Hematopoietic multipotent progenitor cell treated with erythropoietin and hydrocortisone succinate and interleukin-3 and kit ligand, for 4 days (in vitro differentiated cells): ENCODE results near the gene ERG28.

ENCODE experiments used
- DNase-seq: peaks from one replicate; pipeline ENCODE4 v3.0.0-alpha.2; 2015

The ERG28 gene

DNA sequence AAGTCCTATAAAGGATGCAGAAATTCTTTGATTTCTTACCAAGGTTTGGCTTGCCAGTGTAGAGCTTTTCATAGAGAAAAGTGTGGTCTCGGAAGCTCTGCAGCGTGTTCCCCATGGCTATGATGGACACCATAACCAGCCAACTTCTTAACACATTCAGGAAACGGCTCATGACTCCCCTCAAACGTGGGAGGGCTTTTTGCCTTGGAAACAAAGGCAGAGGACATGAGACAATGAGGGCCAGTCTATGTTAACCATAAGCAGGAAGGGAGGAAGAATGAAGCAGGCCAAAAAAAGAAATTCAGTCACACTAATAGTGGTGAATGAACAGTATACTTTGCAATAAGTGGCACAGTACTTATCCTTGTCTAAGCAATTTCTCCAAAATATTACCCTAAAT lies 3.3 kb downstream of the ERG28 start:
- no peak for DNase-seq

DNA sequence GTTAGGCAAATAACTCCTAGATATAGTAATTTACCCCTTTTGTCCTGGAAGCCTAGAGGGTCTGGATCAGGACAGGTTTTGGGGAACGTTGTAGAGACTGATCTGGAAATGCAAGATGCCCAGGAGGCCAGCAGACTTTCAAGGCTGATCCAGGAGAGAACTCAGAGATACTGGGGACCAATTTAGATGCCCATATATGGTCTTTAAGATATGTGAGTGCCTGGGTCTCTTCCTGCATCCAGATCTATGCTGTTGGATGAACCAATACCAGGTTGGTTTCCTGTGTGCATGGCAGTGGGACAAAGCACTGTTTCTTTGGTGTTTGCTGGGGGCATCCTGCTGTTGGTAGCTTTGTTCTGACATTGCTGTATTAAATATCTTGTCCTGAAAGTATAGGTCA lies 5.4 kb downstream of the ERG28 start:
- no peak for DNase-seq

DNA sequence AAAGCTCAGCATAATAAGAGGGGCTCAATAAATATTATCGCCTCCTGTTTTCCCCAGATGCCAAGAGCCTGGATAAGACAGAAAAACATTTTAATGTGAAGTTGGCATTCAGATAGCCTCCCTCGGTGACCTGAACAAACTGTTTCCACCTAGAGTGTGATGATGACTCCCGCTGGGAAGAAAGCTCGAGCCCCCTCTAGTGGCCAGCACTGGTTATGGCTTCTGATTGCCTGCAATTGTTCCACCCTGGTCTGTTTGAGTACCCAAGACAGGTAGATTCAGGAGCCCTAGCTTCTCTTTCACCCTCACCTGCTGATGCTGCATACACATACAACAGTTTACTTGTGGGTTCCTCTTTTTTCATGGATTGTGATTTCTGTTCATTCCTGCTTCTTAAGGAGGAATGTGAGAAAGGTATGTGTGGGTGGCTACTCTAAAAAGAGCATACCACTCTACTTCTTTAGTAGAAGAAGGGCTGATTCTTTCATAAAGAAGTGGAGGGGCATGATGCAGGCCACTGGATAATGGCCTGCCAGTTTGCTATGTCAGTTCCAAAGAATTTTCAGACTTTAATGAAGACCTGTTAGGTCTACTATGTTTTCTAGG lies 6.4 kb downstream of the ERG28 start:
- DNase-seq, result peak; percentile 85

DNA sequence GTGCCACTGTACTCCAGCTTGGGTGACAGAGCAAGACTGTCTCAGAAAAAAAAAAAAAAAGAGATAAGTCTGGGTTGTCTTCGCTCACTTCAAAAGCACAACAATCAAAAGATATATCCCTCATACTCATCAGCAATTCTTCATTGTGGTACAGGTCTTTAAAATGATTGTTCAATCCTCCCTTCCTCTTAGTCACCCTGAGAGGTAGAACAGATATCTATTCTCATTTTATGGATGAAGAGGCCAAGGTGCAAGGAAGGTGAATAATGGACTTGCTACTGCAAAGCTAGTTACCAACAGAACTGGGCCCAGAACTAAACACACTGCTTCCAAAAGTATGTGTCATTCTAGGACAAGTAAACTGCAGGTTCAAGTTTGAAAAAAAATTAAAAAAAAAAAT lies 7.1 kb downstream of the ERG28 start:
- DNase-seq, result no peak

DNA sequence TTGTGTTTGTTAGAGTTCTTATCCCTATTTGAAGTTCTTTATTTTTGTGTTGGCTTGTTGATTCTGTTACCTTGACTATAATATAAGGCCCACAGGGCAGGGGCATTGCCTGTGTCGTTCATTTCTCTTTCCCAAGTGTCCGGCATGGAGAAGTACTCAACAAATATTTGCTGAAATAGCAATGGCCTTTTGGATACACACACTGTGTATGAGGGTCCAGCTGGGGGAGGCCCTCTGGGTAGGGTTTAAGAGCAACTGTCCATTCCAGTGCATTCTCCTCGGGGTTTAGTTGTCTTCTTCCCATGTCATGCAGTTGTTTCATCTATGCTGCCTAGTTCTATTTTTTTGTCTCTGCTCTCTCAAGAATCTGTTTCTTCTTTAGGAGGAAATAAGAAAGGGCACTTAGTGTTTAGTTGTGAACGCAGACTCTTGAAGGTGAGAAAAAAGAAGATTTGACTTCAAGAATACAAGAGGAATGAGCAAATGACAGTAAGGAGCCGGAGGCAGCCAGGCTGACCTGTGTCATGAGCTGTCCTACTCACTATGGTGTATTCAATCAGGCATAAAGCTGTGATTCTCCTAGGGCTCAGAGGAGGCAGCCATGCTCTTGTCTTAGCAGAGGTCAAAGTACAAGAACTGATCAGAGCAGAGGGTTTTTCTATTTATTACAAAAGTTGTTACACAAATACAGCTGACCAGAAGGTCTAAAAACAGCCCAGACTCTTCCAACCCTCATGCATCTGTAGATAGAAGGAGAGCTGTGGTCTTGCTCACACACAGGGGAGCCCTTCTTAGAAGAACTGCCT lies 10.2 kb downstream of the ERG28 start:
- no peak for DNase-seq

DNA sequence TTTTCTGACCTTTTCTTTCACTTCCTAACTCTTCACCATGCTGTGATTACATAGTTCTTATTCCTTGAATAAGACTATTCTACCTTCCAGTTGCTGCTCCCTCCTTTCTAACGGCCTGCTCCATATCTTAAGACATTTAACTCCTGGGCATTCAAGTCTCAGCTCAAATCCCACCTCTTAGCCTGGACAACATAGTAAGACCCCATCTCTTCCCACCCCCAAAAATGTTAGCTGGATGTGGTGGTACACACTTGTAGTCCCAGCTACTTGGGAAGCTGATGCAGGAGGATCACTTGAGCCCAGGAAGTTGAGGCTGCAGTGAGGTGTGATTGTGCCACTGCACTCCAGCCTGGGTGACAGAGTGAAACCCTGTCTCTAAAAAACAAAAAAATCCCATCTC lies 10.9 kb downstream of the ERG28 start:
- no peak for DNase-seq

DNA sequence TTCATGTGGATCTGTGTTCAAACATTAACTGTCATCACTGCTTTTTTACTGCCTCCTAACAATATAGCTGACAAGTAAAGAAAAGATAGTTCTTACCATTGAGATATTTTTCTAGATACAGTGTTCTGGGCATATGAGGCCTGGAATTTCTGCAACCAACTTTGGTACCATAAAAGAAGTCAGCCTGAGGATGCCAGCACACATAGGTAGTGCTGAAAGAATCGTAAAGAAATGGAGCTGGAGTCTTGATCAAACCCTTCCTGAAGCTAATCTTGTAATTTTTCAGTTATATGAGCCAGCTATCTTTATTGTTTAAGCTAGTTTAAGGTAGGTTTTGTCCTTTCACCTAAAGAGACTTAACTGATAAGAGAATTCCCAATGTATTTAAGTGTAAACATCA lies 11.3 kb downstream of the ERG28 start:
- DNase-seq, result no peak

DNA sequence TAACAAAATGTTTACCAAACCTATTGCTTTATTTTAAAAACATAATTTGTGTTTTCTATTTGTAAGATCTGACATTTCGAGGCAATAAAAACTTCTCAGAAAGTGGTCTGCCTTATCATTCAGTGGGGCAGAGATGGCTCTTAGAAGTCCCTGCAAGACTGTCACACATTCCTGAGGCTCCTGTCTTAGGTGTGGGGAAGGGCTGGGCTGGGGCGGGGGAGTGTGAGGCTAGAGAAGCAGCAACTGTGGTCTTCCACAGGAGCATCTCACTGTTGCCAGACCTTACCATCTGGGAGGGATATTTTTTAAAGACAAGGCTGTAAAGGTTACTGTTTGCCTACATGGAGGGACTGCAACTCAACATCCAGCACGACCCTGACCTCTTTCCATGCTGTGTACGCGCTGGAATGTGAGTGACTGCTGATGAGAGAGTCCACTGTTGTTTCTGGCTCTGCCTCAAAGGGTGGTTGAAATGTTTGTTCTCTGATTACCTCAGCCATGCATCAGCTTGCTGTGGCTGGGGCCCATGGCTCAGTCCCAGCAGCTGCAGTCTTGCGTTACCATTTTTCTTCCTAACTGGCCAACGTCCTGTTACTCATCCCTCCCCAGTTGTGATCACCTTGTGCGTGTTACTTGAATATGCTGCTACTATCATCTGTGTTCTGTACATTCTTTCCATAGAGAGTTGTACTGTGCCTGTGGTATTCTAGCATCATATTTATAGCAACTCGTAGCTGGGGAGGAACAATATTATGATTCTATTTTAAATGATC lies 12.4 kb downstream of the ERG28 start:
- no peak for DNase-seq

DNA sequence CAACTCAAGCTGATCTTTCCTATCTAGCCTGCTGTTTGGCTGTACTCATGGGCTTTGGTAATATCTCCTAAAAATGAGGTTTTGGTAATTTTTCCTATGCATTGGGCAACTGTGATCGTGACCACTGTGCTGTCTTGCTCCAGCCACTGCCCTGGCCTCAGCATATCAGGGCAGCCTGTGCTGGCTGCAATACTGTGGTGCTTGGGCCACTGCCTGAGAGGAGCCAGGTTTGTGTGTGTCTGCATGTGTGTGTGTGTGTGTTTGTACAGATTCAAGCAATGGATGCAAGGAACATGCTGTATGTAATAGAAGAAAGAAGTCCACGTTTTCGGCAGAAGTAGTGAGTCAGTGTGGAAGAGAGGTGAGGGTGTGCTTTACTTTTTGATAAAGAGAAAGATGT lies 13.0 kb downstream of the ERG28 start:
- DNase-seq, result no peak

DNA sequence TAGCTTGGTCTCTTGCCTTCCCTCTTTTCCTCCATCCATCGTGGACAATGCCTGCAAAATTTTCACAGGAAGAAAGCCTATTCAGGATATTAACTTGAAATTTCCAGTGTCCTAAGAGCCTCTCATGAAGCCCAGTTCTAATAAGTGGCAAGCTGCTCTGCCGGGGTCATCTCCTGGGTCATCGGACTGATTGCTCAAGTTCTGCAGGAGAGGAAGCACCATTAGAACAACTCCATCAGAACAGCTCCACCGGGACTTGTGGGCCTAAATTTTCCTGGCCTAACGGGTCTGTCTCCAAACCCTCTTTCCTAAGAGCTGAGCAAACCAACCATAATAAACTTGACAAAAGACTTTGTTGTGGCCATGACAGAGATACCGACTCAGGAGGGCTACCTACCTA lies 13.9 kb downstream of the ERG28 start:
- no peak for DNase-seq

DNA sequence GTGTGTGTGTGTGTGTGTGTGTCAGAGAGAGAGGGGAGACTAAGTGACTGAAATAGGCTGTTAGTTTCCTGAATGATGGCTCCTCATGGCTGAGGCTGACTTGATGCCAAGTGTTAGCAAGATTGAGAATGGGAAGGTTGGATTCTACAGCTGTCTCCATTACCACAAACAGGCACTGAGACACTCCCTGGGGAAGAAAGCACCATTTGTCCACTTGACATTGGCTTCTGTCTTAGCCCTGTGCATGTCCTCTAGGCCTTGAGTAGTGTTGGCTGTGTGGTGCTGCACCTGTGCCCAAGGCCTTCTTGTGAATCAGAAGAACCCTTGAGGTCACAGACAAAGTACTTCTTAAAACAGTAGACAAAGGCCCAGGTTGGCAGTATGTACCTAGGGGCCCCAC lies 15.6 kb downstream of the ERG28 start:
- DNase-seq, result no peak

DNA sequence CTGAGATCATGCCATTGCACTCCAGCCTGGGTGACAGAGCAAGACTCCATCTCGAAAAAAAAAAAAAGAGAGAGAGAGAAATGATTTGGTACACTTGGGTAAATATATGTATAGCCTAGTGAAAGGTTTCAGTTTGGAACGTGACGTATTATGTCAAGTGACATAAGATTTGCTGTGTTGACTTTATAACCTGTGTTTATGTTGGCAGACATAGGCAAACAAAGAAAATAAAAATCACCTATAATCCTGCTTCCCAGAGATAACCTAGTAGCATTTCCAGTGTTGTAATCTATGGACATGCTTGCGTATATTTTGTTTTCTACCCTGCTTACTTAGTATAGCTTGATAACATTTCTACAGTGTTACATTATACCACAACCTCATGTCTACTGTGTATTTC lies 16.7 kb downstream of the ERG28 start:
- no peak for DNase-seq

DNA sequence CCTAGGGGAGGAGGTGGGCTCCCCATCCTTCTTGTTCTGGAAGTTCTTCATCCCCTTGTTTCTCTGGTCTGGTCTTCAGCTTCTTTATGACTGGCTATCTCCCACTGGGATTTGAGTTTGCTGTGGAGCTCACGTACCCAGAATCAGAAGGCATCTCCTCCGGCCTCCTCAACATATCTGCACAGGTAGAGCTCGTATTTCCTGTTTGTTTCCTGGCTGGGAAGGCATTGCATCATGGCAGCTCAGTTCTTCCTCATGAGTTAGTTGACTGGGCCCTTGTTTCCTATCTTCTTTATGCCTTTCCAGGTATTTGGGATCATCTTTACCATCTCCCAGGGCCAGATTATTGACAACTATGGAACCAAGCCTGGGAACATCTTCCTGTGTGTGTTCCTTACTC lies 19.8 kb downstream of the ERG28 start:
- DNase-seq, result no peak

DNA sequence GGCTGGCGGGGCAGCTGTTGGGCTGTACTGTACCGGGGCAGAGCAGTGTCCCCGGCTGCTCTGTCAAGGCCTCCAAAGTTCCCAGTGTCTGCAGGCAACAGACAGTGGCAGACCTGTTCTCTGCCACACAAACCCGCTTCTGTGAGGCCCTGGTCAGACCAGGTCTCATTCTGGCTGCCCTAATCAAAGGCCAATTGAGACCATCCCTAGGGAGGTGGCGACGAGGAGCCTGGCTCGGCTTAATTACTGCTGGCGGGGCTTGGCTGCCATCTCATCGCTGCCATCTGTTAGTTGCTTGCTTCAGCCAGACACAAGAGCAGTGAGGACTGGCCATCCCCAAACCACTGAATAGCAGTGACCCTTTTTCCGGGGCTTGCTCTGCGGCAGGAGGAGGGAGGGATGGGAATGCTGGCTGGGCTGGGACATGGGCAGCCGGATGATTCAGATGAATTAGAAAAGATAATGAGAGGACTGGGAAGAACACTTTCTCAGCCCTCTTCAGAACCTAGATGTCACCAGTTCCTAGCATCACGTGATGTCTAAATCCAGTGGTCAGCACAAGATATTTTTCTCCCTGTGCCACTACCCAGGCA lies 24.5 kb downstream of the ERG28 start:
- DNase-seq, result no peak

DNA sequence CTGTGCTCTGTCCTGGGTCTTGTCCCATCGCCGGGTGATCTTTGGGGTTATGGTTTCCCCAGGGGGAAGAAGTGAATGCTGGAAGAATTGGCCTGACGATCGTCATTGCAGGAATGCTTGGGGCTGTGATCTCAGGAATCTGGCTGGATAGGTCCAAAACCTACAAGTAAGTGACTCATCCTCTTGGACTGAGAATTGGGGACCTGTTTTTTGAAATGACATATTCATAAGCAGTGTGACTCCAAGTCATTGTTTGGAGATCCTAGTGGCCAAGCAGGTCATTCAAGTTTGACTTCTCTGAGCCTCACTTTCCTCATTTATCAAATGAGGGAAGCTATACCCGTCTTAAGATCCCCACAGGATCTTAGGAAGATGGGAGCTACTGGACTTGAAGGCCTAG lies 25.8 kb downstream of the ERG28 start:
- no peak for DNase-seq

DNA sequence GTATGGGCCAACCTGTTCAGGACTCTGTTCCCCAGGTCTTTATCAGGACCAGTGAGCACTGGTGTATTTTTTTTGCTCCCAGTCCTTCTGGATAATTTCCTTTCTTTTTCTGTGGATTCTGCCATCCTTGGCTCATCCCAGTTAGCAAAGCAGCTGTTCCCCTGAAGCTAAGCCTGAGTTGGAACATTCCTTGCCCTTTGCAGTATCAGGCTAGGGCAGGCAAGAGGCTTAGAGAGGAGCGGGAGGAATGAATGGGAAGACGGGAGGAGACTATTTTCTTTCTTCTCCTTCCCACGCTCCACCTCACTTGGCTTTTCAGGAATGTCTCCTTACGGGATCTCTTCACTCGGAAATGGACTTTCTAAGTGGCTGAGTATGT lies 29.2 kb downstream of the ERG28 start:
- no peak for DNase-seq

DNA sequence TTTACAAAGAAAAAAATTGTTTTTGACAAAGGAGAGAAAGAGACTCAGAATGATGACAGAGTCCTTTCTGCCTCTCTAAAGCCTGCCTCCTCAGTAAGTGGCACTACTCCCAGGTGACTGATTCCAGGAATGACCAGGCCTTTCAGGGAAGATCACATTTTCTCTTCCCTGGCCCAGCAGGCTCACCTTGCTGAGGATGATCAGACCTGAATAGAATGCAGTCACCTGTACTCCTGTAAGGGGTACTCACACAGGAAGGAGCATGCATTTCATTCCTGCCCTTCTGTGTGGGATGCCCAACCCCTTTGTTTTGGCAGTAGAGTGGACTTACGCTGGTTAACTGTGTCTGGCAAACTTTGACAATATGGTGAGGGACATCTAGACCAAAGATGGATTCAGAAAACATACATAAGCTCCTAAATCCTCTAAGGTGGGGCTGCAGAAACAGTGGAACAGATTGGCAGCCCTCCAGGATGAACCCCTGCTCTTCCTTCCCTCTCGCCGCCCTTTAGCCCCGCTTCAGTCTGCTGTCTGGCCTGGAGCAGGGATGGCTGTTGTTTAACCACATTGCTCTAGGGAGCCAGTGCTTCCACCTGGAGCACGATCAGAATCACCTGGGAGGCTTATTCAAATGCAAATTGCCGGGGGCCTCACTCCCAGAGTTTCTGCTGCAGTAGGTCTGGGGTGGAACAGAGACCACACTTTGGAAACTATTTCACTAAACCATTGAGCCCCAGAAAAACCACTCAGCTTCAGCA lies 29.8 kb downstream of the ERG28 start:
- no peak for DNase-seq

DNA sequence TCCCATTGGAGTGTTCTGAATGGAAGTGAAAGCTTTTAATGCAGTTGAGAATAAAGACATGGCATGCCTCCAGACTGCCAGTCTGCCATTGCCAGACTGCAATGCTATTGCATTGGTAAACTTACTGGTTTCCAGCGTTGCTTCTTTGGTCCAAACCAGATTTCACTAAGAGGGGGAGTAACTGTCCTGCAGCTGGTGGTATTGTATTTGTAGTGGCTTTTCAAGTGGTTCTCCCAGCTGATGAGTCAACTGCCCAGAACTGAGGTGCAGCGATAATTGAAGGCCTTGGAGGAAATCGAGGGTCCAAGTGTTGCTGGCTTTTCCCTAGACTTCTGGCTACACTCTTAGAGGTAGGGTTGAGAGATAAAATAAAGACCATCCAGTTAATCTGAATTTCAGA lies 31.9 kb downstream of the ERG28 start:
- no peak for DNase-seq

DNA sequence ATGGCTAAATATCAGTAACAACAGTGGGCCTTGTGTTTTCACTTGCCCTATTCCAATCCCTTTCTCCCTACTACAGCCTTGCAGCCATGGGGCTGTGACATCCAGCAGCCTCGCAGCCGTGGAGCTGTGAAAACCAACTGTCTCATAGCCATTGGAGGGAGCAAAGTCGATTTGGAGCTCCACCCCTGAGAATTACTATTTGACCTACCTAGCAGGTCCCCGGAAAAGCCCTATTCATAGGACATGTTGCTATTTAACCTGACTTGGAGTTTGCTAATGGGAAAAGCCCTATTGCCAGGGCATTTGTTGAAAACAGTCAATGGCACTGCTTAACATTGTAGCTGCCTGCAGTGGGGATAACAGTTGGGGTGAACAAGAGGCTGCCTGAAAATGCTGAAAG lies 33.3 kb downstream of the ERG28 start:
- no peak for DNase-seq

DNA sequence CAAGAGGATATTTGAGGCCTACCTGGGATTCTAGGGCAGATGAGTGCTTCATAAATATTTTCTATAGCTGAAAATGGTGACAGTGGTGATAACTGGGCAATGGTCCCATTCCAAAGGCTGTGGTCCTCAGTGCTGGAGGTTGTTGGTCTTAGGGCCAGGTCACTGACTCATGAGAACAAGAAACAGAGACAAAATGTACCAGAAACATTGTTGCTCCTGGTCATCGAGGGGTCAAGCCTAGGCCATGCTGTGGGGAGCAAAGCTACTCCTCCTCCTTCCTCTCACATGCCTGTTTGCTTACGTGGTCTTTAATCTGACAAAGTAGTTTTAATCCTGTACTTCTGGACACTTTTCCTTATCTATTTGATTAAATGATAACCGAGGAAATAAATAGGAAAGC lies 33.8 kb downstream of the ERG28 start:
- DNase-seq, result no peak

DNA sequence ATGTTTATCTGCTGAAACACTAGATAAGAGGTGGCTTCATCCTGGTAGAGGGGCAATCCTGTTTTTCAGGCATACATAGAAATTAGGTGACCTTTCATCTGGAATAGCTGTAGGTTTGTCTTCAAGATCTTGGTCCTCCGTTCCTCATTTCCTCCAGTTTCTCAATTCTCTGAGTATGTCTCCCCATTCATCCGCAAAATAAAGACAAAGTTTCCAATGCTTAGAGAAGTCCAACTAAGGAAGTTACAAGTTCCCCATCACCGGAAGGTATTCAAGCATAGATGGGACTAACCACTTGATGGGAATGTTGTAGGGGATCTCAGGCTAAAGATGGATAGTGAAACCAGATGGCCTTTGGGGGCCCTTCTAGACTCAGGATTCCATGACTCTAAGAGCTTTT lies 34.3 kb downstream of the ERG28 start:
- no peak for DNase-seq

DNA sequence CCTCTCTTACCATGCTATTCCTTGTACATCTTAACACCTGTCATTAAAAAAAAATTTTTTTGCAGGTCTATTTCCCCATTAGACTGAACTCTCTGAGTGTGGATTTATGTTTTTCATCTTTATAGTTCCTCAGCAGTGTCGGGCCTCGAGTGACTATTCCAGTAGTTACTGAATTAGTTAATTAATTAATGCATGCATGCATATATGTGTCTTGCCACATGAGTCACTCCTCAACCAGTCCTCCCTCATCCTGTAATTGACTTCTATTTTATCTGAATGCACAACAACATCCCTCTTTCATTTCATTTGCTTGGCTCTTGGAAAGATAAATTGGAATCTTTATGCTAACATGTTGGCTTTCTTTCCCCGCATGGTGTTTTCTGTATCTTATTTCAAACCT lies 35.6 kb downstream of the ERG28 start:
- DNase-seq, result no peak

DNA sequence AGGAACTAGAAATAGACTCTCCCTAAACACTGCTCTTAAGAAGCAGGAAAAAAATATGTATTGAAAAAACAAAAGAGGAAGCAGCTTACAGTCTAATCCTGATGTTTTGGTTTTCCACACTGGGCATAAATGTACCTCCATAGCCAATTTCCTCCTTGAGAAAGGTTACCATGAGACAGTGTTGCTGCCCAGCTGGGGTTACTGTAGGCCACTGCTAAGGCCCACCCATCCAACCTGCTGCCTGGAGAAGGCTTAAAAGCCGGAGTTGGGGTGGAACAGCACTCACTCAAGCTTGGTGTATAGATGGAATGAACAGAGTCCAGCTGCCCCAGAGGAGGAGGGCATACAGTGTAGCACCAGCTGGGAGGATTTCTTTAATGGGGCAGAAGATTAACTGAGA lies 41.1 kb downstream of the ERG28 start:
- no peak for DNase-seq
